NCI-H2107 treated with DMSO at 0.1 percent for 48 hours (cell line): ENCODE data around the gene EN1.
A peak's percentile ranks its signal among the peaks of the same experiment; 100 is the strongest.

Experiments
- DNase-seq: peaks from one replicate; lab custom pipeline; 2025; ENCODE audit not compliant: unreplicated experiment; lab: John Stamatoyannopoulos, UW

The EN1 gene

GRCh38 chr2:118856330-118856977 lies 9.0 kb upstream of the EN1 start:
- no peak for DNase-seq

- DNase-seq = peak; percentile 4
Observed at GRCh38 chr2:118855451-118856279, 8.2 kb upstream of the EN1 start.

GRCh38 chr2:118854507-118855345 lies 7.3 kb upstream of the EN1 start:
- DNase-seq = no peak

- DNase-seq = no peak
Observed at GRCh38 chr2:118853651-118854291, 6.3 kb upstream of the EN1 start.

GRCh38 chr2:118853129-118853640 lies 5.7 kb upstream of the EN1 start:
- DNase-seq = no peak

GRCh38 chr2:118852605-118853128 lies 5.2 kb upstream of the EN1 start:
- DNase-seq = no peak

GRCh38 chr2:118851650-118852049 lies 4.2 kb upstream of the EN1 start:
- DNase-seq = no peak

GRCh38 chr2:118850901-118851415 lies 3.5 kb upstream of the EN1 start:
- no peak for DNase-seq

- DNase-seq = no peak
Observed at GRCh38 chr2:118850168-118850900, 2.9 kb upstream of the EN1 start.

- DNase-seq = no peak
Observed at GRCh38 chr2:118849226-118850167, 2.0 kb upstream of the EN1 start.

GRCh38 chr2:118848381-118849225 lies 1.2 kb upstream of the EN1 start:
- DNase-seq = no peak

- DNase-seq = no peak
Observed at GRCh38 chr2:118847762-118848172, 319 bp upstream of the EN1 start.

GRCh38 chr2:118846442-118846952 lies 951 bp downstream of the EN1 start:
- DNase-seq = no peak

GRCh38 chr2:118845522-118846441 lies 1.7 kb downstream of the EN1 start:
- no peak for DNase-seq

- no peak for DNase-seq
Observed at GRCh38 chr2:118845005-118845521, 2.4 kb downstream of the EN1 start.
